HG03460 (cell line): Measurements from ENCODE around the gene ZNF775.
A peak's percentile ranks its signal among the peaks of the same experiment; 100 is the strongest.

Experiments
- ATAC-seq: cut with Tn5 transposase; IDR thresholded peaks from one replicate; pipeline ENCODE4 v1.9.1; 2021; ENCODE audit not compliant: unreplicated experiment

Gene ZNF775

GRCh38 chr7:150368884-150369747 is 10.0 kb upstream of the ZNF775 start:
- ATAC-seq, result peak; percentile 49

- no peak for ATAC-seq
Measured at GRCh38 chr7:150369748-150370501, 9.2 kb upstream of the ZNF775 start.

- no peak for ATAC-seq
Measured at GRCh38 chr7:150370612-150371071, 8.5 kb upstream of the ZNF775 start.

- ATAC-seq, result no peak
Measured at GRCh38 chr7:150371131-150371995, 7.8 kb upstream of the ZNF775 start.

- ATAC-seq, result no peak
Measured at GRCh38 chr7:150371996-150372270, 7.2 kb upstream of the ZNF775 start.

- no peak for ATAC-seq
Measured at GRCh38 chr7:150372271-150373048, 6.7 kb upstream of the ZNF775 start.

- ATAC-seq, result no peak
Measured at GRCh38 chr7:150373049-150373801, 5.9 kb upstream of the ZNF775 start.

- no peak for ATAC-seq
Measured at GRCh38 chr7:150374026-150374425, 5.1 kb upstream of the ZNF775 start.

- ATAC-seq, result no peak
Measured at GRCh38 chr7:150374472-150374871, 4.7 kb upstream of the ZNF775 start.

GRCh38 chr7:150375662-150376521 is 3.2 kb upstream of the ZNF775 start:
- ATAC-seq, result peak; percentile 12

- ATAC-seq, result no peak
Measured at GRCh38 chr7:150376560-150376959, 2.6 kb upstream of the ZNF775 start.

- no peak for ATAC-seq
Measured at GRCh38 chr7:150377196-150377595, 1.9 kb upstream of the ZNF775 start.

- ATAC-seq, result no peak
Measured at GRCh38 chr7:150377635-150378034, 1.5 kb upstream of the ZNF775 start.

GRCh38 chr7:150378115-150378852 is 846 bp upstream of the ZNF775 start:
- peak; percentile 25 for ATAC-seq

GRCh38 chr7:150379441-150380379 is 580 bp downstream of the ZNF775 start:
- peak; percentile 1 for ATAC-seq

GRCh38 chr7:150380463-150380862 is 1.3 kb downstream of the ZNF775 start:
- ATAC-seq, result no peak

GRCh38 chr7:150381096-150381495 is 2.0 kb downstream of the ZNF775 start:
- ATAC-seq, result no peak
